NCI-H748 (cell line): ENCODE measurements around the gene CACNA1D.

ENCODE experiments used
- DNase-seq: peaks from one replicate; lab custom pipeline; 2025; ENCODE audit not compliant: unreplicated experiment; lab: John Stamatoyannopoulos, UW

Gene CACNA1D

GRCh38 chr3:53525765-53526703 is 31.6 kb downstream of the CACNA1D start:
- DNase-seq: no peak

DNA sequence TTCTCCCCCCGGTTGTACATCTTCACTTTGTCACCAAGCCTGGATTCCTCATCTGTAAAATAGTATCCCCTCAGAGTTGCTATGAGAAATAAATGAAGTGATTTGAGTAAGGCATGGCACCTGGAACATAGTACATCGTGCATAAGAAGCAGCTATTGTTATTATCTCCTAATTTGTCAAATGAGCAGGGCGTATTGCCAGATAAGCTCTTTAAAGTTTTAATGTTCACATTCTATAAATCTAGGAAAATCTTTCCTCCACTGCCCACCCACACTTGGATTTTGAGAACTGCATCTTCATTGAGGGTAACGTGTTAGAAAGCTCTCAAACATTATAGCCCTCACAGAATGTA is 32.3 kb downstream of the CACNA1D start:
- DNase-seq: no peak

- no peak for DNase-seq
Measured at GRCh38 chr3:53530205-53530604, 35.8 kb downstream of the CACNA1D start.

DNA sequence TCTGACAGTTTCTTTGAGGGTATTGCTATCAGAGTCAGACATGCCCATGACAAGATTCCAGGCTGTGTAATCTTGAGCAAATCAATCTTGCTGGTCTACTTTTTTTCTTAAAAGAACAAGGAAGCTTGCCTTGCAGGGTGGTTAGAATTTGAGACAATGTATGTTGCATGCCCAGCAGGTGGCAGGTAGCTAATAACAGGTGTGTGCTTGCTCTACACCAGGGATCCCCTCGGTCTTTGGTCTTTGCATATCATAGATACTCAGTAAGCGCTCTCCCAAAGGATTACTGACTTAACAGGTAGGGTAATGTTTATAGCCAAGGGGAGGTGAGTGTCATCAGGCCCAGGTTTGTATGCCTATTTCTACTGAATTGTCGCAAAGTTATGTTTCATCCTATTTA is 37.3 kb downstream of the CACNA1D start:
- peak; percentile 9 for DNase-seq

DNA sequence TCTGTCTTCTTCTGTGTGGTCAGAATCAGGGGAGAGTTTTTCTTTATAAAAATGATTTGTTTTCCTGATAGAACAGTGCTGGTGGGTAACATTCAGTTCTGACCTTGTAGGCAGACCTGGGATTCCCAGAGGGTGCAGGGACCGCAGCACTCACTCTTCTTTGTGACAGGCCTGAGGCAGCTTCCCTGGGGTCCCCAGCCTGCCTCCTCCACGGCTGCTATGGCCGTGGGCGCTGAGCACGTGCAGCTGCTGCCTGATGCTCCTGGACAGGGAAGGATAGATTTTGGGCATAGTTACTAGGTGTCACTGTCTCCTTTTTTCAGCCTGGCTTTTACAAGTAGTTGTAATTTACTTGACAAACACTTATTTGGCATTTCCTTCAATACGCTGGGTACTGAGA is 39.1 kb downstream of the CACNA1D start:
- DNase-seq: no peak

DNA sequence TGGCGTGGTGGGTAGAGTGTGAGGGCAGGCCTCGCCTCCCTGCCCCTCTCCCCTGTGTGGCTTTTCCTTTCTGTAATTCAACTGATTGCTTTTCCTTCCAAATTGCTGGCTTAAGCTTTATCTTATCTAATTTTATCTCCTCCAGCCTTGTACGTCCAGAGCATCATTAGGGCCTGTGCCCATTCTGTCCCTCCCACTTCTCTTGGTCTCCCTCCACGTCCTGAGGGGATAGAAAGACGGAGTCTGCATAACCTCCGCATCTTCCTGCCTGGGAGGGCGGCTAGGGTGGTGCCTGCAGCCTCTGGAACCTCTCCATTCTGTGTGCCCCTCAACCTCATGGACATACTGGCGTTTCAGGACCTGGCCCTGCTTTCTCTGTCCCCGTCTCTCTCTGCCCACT is 39.8 kb downstream of the CACNA1D start:
- DNase-seq: no peak

DNA sequence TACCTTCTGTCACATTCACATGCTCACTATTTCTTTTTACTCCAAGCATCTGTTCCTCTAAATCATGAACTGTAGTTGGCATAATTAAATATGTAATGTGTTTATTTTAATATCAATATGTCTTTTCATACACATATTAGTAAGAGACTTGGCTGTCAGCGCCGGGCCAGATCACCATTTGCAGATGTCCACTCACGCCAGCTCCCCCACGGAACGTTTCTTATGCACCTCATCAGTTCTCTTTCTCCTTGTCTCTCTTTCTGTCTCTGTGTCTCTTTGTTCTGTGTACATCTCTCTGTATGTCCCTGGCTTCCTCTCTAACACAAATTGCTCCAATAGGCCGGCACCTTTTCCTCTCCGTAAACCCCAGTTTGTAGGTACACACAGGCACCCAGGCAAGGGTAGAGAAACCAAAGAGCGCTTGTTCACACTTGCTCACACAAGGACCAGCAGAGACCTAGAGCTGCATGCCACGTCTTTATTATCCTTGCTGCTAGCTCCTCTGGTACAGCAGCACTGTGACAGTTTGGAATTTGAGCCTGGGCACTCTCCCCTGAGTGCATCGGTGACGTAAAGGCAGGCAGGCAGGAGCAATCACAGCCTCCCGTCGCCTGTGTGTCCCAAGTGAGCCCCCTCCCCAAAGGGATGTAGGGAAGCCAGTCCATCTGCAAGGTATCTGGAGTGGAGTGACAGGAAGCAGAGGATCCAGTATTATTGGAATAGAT is 40.4 kb downstream of the CACNA1D start:
- DNase-seq: no peak

GRCh38 chr3:53536282-53536681 is 41.9 kb downstream of the CACNA1D start:
- no peak for DNase-seq

GRCh38 chr3:53544357-53544756 is 49.9 kb downstream of the CACNA1D start:
- no peak for DNase-seq

GRCh38 chr3:53545310-53545995 is 51.0 kb downstream of the CACNA1D start:
- no peak for DNase-seq

GRCh38 chr3:53545996-53546359 is 51.6 kb downstream of the CACNA1D start:
- no peak for DNase-seq

DNA sequence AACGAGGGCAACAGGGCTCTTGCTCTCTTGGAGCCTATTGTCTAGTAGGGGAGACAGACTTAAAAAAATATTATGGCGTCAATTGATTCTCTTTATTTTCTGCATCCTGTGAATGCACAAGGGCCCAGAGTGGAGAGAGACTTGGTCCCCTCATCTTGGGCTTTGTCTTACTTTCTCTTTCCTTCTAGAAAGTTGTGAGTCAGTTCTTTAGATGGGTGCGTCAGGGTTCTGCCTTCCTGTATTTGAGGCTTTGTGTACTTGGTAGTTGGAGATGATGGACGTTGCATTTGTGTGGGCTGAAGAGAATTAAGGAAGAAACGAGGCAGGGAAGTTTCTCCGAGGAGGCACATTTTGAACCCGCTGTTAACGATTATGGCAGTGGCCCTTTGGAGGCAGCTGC is 52.9 kb downstream of the CACNA1D start:
- DNase-seq: no peak

- no peak for DNase-seq
Measured at GRCh38 chr3:53550005-53550620, 55.7 kb downstream of the CACNA1D start.

DNA sequence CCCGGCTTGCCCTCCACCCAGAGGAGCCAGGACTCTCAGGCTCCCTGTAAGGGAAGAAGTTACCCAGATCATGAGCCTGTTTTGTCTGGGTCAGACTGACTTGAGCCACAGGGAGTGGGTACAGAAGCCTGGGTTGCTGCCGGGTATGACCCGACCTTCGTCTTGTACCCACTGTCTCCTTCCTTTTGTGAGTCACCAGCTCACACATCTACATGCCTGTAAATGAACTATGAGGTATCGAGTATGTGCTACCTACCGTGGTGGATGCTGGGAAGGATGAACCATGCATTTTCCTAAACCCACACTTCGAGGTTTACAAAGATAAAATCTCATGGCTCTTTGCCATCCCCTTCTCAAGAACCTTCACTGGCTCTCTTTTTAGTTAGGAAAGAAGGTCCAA is 56.9 kb downstream of the CACNA1D start:
- no peak for DNase-seq

DNA sequence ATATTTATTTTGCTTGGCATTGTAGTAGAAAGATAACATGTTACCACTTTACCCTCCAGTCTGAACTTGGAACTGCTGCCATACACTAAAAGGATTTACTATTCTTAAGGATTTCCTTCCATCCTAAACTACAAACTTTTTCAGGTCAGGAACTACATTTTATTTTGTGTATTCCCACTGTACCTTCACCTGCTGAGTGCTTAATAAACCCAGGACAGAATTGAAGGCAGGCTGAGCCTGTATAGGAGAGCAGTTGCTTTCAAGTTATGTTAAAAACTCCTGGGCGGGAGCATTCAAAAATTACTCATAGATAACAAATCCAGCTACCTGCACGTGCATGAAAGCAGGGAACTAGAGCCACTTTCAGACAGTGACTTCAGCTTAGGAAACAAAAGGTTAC is 58.3 kb downstream of the CACNA1D start:
- DNase-seq: no peak

GRCh38 chr3:53553200-53553599 is 58.8 kb downstream of the CACNA1D start:
- no peak for DNase-seq

DNA sequence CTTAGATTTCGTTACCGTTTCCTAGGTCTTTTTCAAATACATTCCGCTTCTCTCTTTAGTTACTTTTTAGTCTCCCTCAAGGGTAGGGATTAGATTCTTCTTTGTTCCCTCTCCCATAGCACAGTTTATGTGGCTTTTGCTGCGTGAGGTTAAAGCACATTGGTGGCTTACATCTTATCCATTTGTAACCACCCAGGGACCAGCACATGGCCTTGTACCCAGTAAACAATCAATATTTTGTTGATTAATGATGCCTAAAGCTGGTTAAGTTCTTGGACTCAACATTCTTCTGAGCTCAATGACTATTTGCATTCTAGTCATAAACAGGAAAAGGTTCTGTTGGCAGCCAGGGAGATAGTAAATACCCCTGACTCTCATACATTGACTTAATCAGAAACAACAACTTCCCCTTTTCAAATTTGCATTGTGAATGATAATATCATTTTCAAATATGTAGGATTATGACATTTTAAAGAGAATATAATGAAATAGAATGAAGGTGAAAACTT is 60.2 kb downstream of the CACNA1D start:
- DNase-seq: no peak

DNA sequence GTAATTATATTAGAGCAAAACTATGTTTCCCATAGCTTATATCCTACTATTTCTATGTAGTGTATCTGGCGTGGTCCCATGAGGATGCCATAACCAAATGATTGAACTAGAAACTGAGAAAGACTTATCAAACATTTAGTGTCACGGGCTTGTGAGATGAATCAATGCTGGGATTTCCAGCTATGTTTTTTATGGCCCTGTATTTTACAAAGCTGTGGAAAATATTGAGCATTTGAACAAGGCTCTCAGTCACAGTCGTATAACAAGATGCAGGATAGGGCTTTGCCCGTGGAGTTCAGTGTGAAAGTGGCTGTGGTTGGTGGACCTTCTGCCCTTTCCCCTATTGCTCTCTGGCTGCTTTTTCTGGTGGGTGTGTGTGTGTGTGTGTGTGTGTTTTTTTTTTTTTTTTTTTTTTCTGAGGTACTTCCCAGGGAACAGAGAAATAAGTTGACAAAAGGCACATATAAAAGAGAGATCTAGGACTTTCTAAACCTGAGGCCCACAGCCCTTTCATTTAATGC is 60.7 kb downstream of the CACNA1D start:
- no peak for DNase-seq

GRCh38 chr3:53566461-53567145 is 72.2 kb downstream of the CACNA1D start:
- DNase-seq: no peak

DNA sequence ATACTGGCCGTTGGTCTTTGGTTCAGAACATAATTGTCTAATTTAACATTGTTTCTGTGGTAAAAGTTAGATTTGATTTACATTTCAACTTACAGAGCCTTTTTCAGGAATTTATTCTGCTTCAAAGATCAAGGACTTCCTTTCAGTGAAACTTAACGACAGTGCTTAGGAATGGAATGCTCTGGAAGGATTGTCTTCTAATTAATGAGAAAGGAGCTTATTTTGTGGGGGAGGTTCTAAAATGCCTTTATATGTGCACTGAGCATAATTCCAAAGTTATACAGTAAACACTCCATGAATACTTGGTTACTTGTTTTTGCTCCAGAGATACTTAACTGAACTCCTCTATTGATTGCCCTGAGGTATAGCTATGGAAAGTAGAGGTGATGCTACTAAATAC is 75.7 kb downstream of the CACNA1D start:
- DNase-seq: no peak
